GM23338 (cell line): ENCODE data around the gene IL22RA2. TPM values are rescaled to one million over a fixed set of nuclear protein-coding genes. Genes with fewer than 3 reads are reported as not detected.

Experiments used
- ATAC-seq: fragments of 200-7000 bp; cut with Tn5 transposase; 3 replicates; pipeline ENCODE4 v1.9.1; 2020
- DNase-seq: peaks from one replicate; pipeline ENCODE4 v3.0.0-alpha.2; 2015; ENCODE audit warnings: low spot score
- H2AFZ ChIP-seq: fragments of 200-600 bp; sonication (generic); 2 replicates; pipeline ENCODE4 v1.8.0; 2016; ENCODE audit warnings: antibody characterized with exemption, mild to moderate bottlenecking, moderate library complexity
- H3F3A ChIP-seq: fragments of 200-600 bp; sonication (generic); replicated peaks from 2 replicates; pipeline ENCODE4 v1.8.0; 2017; ENCODE audit warnings: antibody characterized with exemption, mixed run types, low read depth
- H3K27ac ChIP-seq: fragments of 200-600 bp; sonication (generic); 2 replicates; pipeline ENCODE4 v1.6.1; 2016; ENCODE audit warnings: low read depth
- H3K27me3 ChIP-seq: fragments of 200-600 bp; sonication (generic); 2 replicates; pipeline ENCODE4 v1.8.0; 2016; ENCODE audit warnings: mild to moderate bottlenecking, mixed run types, moderate library complexity; ENCODE audit not compliant: insufficient read depth
- H3K36me3 ChIP-seq: fragments of 200-600 bp; sonication (generic); 2 replicates; pipeline ENCODE4 v1.8.0; 2016; ENCODE audit warnings: mild to moderate bottlenecking; ENCODE audit not compliant: insufficient read depth
- H3K4me1 ChIP-seq: fragments of 200-600 bp; sonication (generic); 2 replicates; pipeline ENCODE4 v1.8.0; 2016; ENCODE audit warnings: mild to moderate bottlenecking, moderate library complexity; ENCODE audit not compliant: insufficient read depth
- H3K4me2 ChIP-seq: fragments of 200-600 bp; sonication (generic); 2 replicates; pipeline ENCODE4 v1.7.1; 2017; ENCODE audit warnings: mixed run types
- H3K4me3 ChIP-seq: fragments of 200-600 bp; sonication (generic); 2 replicates; pipeline ENCODE4 v1.6.1; 2016; ENCODE audit warnings: mixed run types
- H3K79me2 ChIP-seq: fragments of 200-600 bp; sonication (generic); replicated peaks from 2 replicates; pipeline ENCODE4 v1.8.0; 2017; ENCODE audit warnings: mild to moderate bottlenecking; ENCODE audit not compliant: insufficient read depth
- H3K9me2 ChIP-seq: fragments of 200-600 bp; sonication (generic); 2 replicates; pipeline ENCODE4 v1.8.0; 2017; ENCODE audit not compliant: insufficient read depth
- H4K20me1 ChIP-seq: fragments of 200-600 bp; sonication (generic); replicated peaks from 2 replicates; pipeline ENCODE4 v1.8.0; 2017; ENCODE audit warnings: mild to moderate bottlenecking; ENCODE audit not compliant: insufficient read depth
- H3K27ac Mint-ChIP-seq: 2 replicates; pipeline ENCODE4 v1.8.0; 2020; ENCODE audit warnings: inconsistent platforms, mild to moderate bottlenecking, moderate library complexity, mixed read lengths
- H3K27me3 Mint-ChIP-seq: 3 replicates; pipeline ENCODE4 v1.8.0; 2022; ENCODE audit warnings: low read depth, mild to moderate bottlenecking, moderate library complexity, mixed read lengths, inconsistent platforms; ENCODE audit not compliant: insufficient read depth, poor library complexity
- H3K36me3 Mint-ChIP-seq: 3 replicates; pipeline ENCODE4 v1.8.0; 2021; ENCODE audit warnings: low read depth, mild to moderate bottlenecking, inconsistent platforms, moderate library complexity, mixed read lengths
- H3K4me1 Mint-ChIP-seq: 3 replicates; pipeline ENCODE4 v1.8.0; 2020; ENCODE audit warnings: mild to moderate bottlenecking, inconsistent platforms, mixed read lengths
- H3K4me3 Mint-ChIP-seq: 3 replicates; pipeline ENCODE4 v1.8.0; 2021; ENCODE audit warnings: moderate library complexity, mild to moderate bottlenecking, inconsistent platforms, mixed read lengths
- H3K9me3 Mint-ChIP-seq: 3 replicates; pipeline ENCODE4 v1.8.0; 2020; ENCODE audit warnings: moderate library complexity, mild to moderate bottlenecking, inconsistent platforms, mixed read lengths
- CREB1 ChIP-seq: fragments of 250-450 bp; sonication (Bioruptor Pico); IDR thresholded peaks from 2 replicates; pipeline ENCODE4 v1.5.0; 2020; ENCODE audit warnings: low read depth, mild to moderate bottlenecking, moderate library complexity
- EZH2phosphoT487 ChIP-seq: fragments of 200-600 bp; sonication (generic); IDR thresholded peaks from one replicate; pipeline ENCODE4 v1.8.1; 2018; ENCODE audit warnings: antibody characterized with exemption; ENCODE audit not compliant: unreplicated experiment
- JUNB ChIP-seq: IDR thresholded peaks from one replicate; pipeline ENCODE4 v1.6.1; 2016; ENCODE audit warnings: antibody characterized with exemption; ENCODE audit not compliant: unreplicated experiment
- STAT1 ChIP-seq: IDR thresholded peaks from one replicate; pipeline ENCODE4 v1.6.1; 2016; ENCODE audit warnings: antibody characterized with exemption; ENCODE audit not compliant: unreplicated experiment
- ZNF114 ChIP-seq: fragments of 250-450 bp; sonication (Bioruptor Pico); IDR thresholded peaks from 2 replicates; pipeline ENCODE4 v1.5.0; 2020; ENCODE audit warnings: mild to moderate bottlenecking, moderate library complexity
- ZNF331 ChIP-seq: fragments of 250-450 bp; sonication (Bioruptor Pico); IDR thresholded peaks from 2 replicates; pipeline ENCODE4 v1.5.0; 2020; ENCODE audit warnings: low read depth, mild to moderate bottlenecking, moderate library complexity
- polyA plus RNA-seq: library from polyadenylated mRNA; unstranded; fragments of >200 nt; fragmentation: Nextera tagmentation; extraction: Ambion mirVana; gene quantifications from 2 replicates; pipeline ENCODE4 v1.2.1, GENCODE V29; 2016
- total RNA-seq: library from RNA; depleted of rRNA; stranded (reverse); fragments of >200 nt; shearing (Covaris generic); gene quantifications from 2 replicates; pipeline ENCODE4 v1.2.3, GENCODE V29; 2014
- TF ChIP-seq, protein P1 (sequence below): fragments of 250-450 bp; sonication (Bioruptor Pico); IDR thresholded peaks from 2 replicates; pipeline ENCODE4 v1.5.0; 2020; ENCODE audit warnings: mild to moderate bottlenecking, moderate library complexity
- TF ChIP-seq, protein P2 (sequence below): IDR thresholded peaks from one replicate; pipeline ENCODE4 v1.6.1; 2018; ENCODE audit warnings: antibody characterized with exemption; ENCODE audit not compliant: unreplicated experiment

Gene IL22RA2
- total and polyA plus RNA-seq, 2 experiments from 2014 or later = not detected

GRCh38 chr6:137095093-137095492, 78.4 kb downstream of the IL22RA2 start:
- H3K27me3 ChIP-seq = no peaks in the 10 kb centered on the region
- no peaks in the 10 kb centered on the region for H4K20me1 ChIP-seq
- no peak overlapping the region for H3K27ac ChIP-seq
- H3K4me1 ChIP-seq = peaks cover 9% of the 10 kb centered on the region; the same call in 1 of the 2 replicates
- no peaks in the 10 kb centered on the region for H3K36me3 Mint-ChIP-seq
- no peaks in the 10 kb centered on the region for H3F3A ChIP-seq
- ATAC-seq = peak; percentile 60
- H3K27ac Mint-ChIP-seq = no peak overlapping the region
- peak overlapping the region; percentile 13; the same call in 1 of the 2 replicates for H2AFZ ChIP-seq
- H3K4me3 Mint-ChIP-seq = no peak overlapping the region
- H3K4me2 ChIP-seq = no peak overlapping the region
- TF ChIP-seq STAT1 = no peak
- TF ChIP-seq, protein P1, sequence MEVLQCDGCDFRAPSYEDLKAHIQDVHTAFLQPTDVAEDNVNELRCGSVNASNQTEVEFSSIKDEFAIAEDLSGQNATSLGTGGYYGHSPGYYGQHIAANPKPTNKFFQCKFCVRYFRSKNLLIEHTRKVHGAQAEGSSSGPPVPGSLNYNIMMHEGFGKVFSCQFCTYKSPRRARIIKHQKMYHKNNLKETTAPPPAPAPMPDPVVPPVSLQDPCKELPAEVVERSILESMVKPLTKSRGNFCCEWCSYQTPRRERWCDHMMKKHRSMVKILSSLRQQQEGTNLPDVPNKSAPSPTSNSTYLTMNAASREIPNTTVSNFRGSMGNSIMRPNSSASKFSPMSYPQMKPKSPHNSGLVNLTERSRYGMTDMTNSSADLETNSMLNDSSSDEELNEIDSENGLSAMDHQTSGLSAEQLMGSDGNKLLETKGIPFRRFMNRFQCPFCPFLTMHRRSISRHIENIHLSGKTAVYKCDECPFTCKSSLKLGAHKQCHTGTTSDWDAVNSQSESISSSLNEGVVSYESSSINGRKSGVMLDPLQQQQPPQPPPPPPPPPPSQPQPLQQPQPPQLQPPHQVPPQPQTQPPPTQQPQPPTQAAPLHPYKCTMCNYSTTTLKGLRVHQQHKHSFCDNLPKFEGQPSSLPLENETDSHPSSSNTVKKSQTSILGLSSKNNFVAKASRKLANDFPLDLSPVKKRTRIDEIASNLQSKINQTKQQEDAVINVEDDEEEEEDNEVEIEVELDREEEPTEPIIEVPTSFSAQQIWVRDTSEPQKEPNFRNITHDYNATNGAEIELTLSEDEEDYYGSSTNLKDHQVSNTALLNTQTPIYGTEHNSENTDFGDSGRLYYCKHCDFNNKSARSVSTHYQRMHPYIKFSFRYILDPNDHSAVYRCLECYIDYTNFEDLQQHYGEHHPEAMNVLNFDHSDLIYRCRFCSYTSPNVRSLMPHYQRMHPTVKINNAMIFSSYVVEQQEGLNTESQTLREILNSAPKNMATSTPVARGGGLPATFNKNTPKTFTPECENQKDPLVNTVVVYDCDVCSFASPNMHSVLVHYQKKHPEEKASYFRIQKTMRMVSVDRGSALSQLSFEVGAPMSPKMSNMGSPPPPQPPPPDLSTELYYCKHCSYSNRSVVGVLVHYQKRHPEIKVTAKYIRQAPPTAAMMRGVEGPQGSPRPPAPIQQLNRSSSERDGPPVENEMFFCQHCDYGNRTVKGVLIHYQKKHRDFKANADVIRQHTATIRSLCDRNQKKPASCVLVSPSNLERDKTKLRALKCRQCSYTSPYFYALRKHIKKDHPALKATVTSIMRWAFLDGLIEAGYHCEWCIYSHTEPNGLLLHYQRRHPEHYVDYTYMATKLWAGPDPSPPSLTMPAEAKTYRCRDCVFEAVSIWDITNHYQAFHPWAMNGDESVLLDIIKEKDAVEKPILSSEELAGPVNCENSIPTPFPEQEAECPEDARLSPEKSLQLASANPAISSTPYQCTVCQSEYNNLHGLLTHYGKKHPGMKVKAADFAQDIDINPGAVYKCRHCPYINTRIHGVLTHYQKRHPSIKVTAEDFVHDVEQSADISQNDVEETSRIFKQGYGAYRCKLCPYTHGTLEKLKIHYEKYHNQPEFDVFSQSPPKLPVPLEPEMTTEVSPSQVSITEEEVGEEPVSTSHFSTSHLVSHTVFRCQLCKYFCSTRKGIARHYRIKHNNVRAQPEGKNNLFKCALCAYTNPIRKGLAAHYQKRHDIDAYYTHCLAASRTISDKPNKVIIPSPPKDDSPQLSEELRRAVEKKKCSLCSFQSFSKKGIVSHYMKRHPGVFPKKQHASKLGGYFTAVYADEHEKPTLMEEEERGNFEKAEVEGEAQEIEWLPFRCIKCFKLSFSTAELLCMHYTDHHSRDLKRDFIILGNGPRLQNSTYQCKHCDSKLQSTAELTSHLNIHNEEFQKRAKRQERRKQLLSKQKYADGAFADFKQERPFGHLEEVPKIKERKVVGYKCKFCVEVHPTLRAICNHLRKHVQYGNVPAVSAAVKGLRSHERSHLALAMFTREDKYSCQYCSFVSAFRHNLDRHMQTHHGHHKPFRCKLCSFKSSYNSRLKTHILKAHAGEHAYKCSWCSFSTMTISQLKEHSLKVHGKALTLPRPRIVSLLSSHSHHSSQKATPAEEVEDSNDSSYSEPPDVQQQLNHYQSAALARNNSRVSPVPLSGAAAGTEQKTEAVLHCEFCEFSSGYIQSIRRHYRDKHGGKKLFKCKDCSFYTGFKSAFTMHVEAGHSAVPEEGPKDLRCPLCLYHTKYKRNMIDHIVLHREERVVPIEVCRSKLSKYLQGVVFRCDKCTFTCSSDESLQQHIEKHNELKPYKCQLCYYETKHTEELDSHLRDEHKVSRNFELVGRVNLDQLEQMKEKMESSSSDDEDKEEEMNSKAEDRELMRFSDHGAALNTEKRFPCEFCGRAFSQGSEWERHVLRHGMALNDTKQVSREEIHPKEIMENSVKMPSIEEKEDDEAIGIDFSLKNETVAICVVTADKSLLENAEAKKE (CRISPR knock-in tag) = no peak
- TF ChIP-seq, protein P2, sequence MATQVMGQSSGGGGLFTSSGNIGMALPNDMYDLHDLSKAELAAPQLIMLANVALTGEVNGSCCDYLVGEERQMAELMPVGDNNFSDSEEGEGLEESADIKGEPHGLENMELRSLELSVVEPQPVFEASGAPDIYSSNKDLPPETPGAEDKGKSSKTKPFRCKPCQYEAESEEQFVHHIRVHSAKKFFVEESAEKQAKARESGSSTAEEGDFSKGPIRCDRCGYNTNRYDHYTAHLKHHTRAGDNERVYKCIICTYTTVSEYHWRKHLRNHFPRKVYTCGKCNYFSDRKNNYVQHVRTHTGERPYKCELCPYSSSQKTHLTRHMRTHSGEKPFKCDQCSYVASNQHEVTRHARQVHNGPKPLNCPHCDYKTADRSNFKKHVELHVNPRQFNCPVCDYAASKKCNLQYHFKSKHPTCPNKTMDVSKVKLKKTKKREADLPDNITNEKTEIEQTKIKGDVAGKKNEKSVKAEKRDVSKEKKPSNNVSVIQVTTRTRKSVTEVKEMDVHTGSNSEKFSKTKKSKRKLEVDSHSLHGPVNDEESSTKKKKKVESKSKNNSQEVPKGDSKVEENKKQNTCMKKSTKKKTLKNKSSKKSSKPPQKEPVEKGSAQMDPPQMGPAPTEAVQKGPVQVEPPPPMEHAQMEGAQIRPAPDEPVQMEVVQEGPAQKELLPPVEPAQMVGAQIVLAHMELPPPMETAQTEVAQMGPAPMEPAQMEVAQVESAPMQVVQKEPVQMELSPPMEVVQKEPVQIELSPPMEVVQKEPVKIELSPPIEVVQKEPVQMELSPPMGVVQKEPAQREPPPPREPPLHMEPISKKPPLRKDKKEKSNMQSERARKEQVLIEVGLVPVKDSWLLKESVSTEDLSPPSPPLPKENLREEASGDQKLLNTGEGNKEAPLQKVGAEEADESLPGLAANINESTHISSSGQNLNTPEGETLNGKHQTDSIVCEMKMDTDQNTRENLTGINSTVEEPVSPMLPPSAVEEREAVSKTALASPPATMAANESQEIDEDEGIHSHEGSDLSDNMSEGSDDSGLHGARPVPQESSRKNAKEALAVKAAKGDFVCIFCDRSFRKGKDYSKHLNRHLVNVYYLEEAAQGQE = no peak
- TF ChIP-seq JUNB = no peak
- TF ChIP-seq ZNF331 = no peak
- no peak for TF ChIP-seq CREB1 (CRISPR knock-in tag)
- TF ChIP-seq ZNF114 (CRISPR knock-in tag) = no peak
- TF ChIP-seq EZH2phosphoT487 = no peak
- DNase-seq = peak; percentile 15
- no peaks in the 10 kb centered on the region for H3K79me2 ChIP-seq
- no peak overlapping the region for H3K4me3 ChIP-seq
- H3K9me3 Mint-ChIP-seq = no peaks in the 10 kb centered on the region
- no peaks in the 10 kb centered on the region for H3K36me3 ChIP-seq
- H3K9me2 ChIP-seq = no peaks in the 10 kb centered on the region
- H3K27me3 Mint-ChIP-seq = peaks cover 1% of the 10 kb centered on the region
- H3K4me1 Mint-ChIP-seq = peaks cover 11% of the 10 kb centered on the region; the same call in 2 of the 3 replicates
